Keratinocyte (primary cell): ENCODE measurements around the gene HOXD11. TPM values are rescaled to one million over a fixed set of nuclear protein-coding genes. Genes with fewer than 3 reads are reported as not detected.

Experiments
- DNase-seq: peaks from one replicate; pipeline ENCODE4 v3.0.0-alpha.2; 2011; ENCODE audit warnings: low read depth, missing footprints, low spot score
- FAIRE-seq: peaks from 2 replicates; lab custom pipeline; 2011; peaks lifted over from hg19 to GRCh38; lab: Jason Lieb, UNC
- H2AFZ ChIP-seq: 2 replicates; pipeline ENCODE4 v1.6.0; 2012; ENCODE audit warnings: low read length, control low read depth, inconsistent platforms; ENCODE audit not compliant: control insufficient read depth
- H3K27ac ChIP-seq: 2 replicates; pipeline ENCODE4 v1.5.1; 2011; ENCODE audit warnings: low read length; ENCODE audit not compliant: control insufficient read depth, insufficient read depth
- H3K27me3 ChIP-seq: 3 replicates; pipeline ENCODE4 v1.6.0; 2011; ENCODE audit warnings: low read length; ENCODE audit not compliant: control insufficient read depth, insufficient read depth; ENCODE audit errors: extremely low read depth
- H3K36me3 ChIP-seq, 2 experiments: 2 replicates in 1 of 2; 3 replicates in 1 of 2; pipeline ENCODE4 v1.5.1; 2011; ENCODE audit warnings: low read length in 2 of 2, mild to moderate bottlenecking in 1 of 2; ENCODE audit not compliant: control insufficient read depth in 2 of 2, insufficient read depth in 2 of 2; ENCODE audit errors: extremely low read depth in 1 of 2
- H3K4me1 ChIP-seq: 3 replicates; pipeline ENCODE4 v1.5.1; 2011; ENCODE audit warnings: low read length; ENCODE audit not compliant: control insufficient read depth, insufficient read depth; ENCODE audit errors: extremely low read depth
- H3K4me2 ChIP-seq: 3 replicates; pipeline ENCODE4 v1.6.0; 2011; ENCODE audit warnings: low read depth, low read length; ENCODE audit not compliant: control insufficient read depth, insufficient read depth; ENCODE audit errors: extremely low read depth
- H3K4me3 ChIP-seq, 3 experiments: fragments of 200-600 bp in 1 of 3; sonication (generic) in 1 of 3; 2 replicates in 2 of 3; 3 replicates in 1 of 3; pipeline ENCODE4 v1.5.1; 2011 to 2016; ENCODE audit warnings: low read length in 3 of 3, mild to moderate bottlenecking in 3 of 3, control low read depth in 2 of 3, inconsistent platforms in 1 of 3, low read depth in 1 of 3, mixed read lengths in 1 of 3, mixed run types in 1 of 3, moderate library complexity in 1 of 3; ENCODE audit not compliant: control insufficient read depth in 2 of 3, insufficient read depth in 2 of 3; ENCODE audit errors: extremely low read depth in 1 of 3
- H3K79me2 ChIP-seq: 2 replicates; pipeline ENCODE4 v1.6.0; 2012; ENCODE audit warnings: low read length; ENCODE audit not compliant: control insufficient read depth, insufficient read depth
- H3K9ac ChIP-seq: 3 replicates; pipeline ENCODE4 v1.6.0; 2011; ENCODE audit warnings: low read length; ENCODE audit not compliant: control insufficient read depth, insufficient read depth; ENCODE audit errors: extremely low read depth
- H3K9me1 ChIP-seq: 3 replicates; pipeline ENCODE4 v1.6.0; 2011; ENCODE audit warnings: low read length; ENCODE audit not compliant: control insufficient read depth, insufficient read depth; ENCODE audit errors: extremely low read depth
- H3K9me3 ChIP-seq: 2 replicates; pipeline ENCODE4 v1.5.1; 2012; ENCODE audit warnings: low read depth, low read length; ENCODE audit not compliant: control insufficient read depth
- H4K20me1 ChIP-seq: 3 replicates; pipeline ENCODE4 v1.6.0; 2011; ENCODE audit warnings: low read length; ENCODE audit not compliant: control insufficient read depth, insufficient read depth; ENCODE audit errors: extremely low read depth
- EZH2 ChIP-seq: IDR thresholded peaks from one replicate; pipeline ENCODE4 v1.6.1; 2012; ENCODE audit warnings: inconsistent platforms, mild to moderate bottlenecking, low read length, moderate library complexity
- dilution Hi-C: fragments of 300-500 bp; cut with MboI; formaldehyde crosslinking; loops from one replicate; pipeline ENCODE4 v1.7.0; 2020; ENCODE audit warnings: low sequenced_read_pairs; ENCODE audit not compliant: extremely low pct_ligation_motif_present
- polyA plus RNA-seq, 5 experiments: library from polyadenylated mRNA; depleted of rRNA in 3 of 5; stranded (reverse) in 3 of 5; stranded (forward) in 1 of 5; unstranded in 1 of 5; fragments of >200 nt; gene quantifications; 1 replicate in 1 of 5; 2 replicates in 3 of 5; 3 replicates in 1 of 5; pipeline versions ENCODE4 v1.2.1 to v1.2.3, GENCODE V29; 2011 to 2012; ENCODE audit warnings: missing spikeins in 2 of 5, low read depth in 1 of 5, low replicate concordance in 1 of 5
- TF ChIP-seq, protein P1 (sequence below), 3 experiments: IDR thresholded peaks in 1 of 3; conservative IDR thresholded peaks in 1 of 3; optimal IDR thresholded peaks in 1 of 3; 2 replicates in 2 of 3; 3 replicates in 1 of 3; pipeline versions ENCODE3 to v1.5.1; 2011; ENCODE audit warnings: low read length in 3 of 3, mild to moderate bottlenecking in 3 of 3, moderate library complexity in 2 of 3, control low read depth in 1 of 3, inconsistent platforms in 1 of 3; ENCODE audit not compliant: insufficient read depth in 2 of 3; ENCODE audit errors: extremely low read depth in 1 of 3

Gene HOXD11
- polyA plus RNA-seq, 1 donor (not counting 4 experiments of a cell fraction or from before 2014, with no cell fraction given): not detected

DNA sequence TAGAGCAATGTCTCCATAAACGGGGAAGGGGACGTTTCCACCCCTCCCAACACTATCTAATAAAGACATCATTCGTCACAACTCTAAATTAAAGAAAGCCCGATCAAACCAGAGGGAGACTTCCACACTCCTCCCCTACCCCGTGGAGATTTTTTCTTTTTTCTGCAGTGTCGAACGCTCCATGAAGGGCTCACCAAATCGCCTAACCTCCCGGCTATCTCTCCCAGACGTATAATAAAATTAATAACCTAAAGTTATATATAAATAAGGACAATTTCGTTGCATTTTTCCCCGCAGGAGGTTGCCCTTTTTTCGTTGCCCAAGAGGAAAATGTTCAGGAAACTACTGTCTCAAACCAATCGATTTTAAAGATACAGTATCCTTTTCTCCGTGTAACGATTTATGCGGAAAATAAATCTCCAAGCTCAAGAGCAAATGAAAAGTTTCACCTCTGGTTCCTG lies 25.7 kb upstream of the HOXD11 start:
- DNase-seq (no peak), FAIRE-seq (no peak)
- Histone ChIP-seq H3K4me1 (no peaks in the 10 kb centered on the region), H3K4me2 (no peak overlapping the region), H2AFZ (no peak overlapping the region), H3K36me3 (no peaks in the 10 kb centered on the region), H3K4me3 (no peak overlapping the region), H3K9me1 (no peaks in the 10 kb centered on the region), H3K79me2 (no peaks in the 10 kb centered on the region), H4K20me1 (no peaks in the 10 kb centered on the region), H3K9ac (no peak overlapping the region), H3K27me3 (peaks cover 90% of the 10 kb centered on the region), H3K9me3 (peaks cover 18% of the 10 kb centered on the region), H3K27ac (no peak overlapping the region)
- TF ChIP-seq, protein P1, sequence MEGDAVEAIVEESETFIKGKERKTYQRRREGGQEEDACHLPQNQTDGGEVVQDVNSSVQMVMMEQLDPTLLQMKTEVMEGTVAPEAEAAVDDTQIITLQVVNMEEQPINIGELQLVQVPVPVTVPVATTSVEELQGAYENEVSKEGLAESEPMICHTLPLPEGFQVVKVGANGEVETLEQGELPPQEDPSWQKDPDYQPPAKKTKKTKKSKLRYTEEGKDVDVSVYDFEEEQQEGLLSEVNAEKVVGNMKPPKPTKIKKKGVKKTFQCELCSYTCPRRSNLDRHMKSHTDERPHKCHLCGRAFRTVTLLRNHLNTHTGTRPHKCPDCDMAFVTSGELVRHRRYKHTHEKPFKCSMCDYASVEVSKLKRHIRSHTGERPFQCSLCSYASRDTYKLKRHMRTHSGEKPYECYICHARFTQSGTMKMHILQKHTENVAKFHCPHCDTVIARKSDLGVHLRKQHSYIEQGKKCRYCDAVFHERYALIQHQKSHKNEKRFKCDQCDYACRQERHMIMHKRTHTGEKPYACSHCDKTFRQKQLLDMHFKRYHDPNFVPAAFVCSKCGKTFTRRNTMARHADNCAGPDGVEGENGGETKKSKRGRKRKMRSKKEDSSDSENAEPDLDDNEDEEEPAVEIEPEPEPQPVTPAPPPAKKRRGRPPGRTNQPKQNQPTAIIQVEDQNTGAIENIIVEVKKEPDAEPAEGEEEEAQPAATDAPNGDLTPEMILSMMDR (optimal IDR thresholded peaks at IDR 0.05 in 1 of 3, IDR thresholded peaks at IDR 0.05 in 1 of 3, conservative IDR thresholded peaks at IDR 0.05 in 1 of 3; ENCODE audit: extremely low read depth in 1 of 3, insufficient read depth in 2 of 3, low read length in 3 of 3): no peak
- no peak for TF ChIP-seq EZH2
- dilution Hi-C loops: no loop called here

- Histone ChIP-seq H4K20me1 (no peaks in the 10 kb centered on the region), H2AFZ (no peak overlapping the region), H3K27me3 (peaks cover 90% of the 10 kb centered on the region), H3K27ac (no peak overlapping the region), H3K9me3 (peaks cover 18% of the 10 kb centered on the region), H3K36me3 (no peaks in the 10 kb centered on the region), H3K9ac (no peak overlapping the region), H3K4me1 (no peaks in the 10 kb centered on the region), H3K4me3 (no peak overlapping the region), H3K9me1 (no peaks in the 10 kb centered on the region), H3K79me2 (no peaks in the 10 kb centered on the region), H3K4me2 (no peak overlapping the region)
- FAIRE-seq (no peak), DNase-seq (no peak)
- dilution Hi-C loops: no loop called here
- TF ChIP-seq EZH2: peak; percentile 64
- TF ChIP-seq, protein P1 (optimal IDR thresholded peaks at IDR 0.05 in 1 of 3, IDR thresholded peaks at IDR 0.05 in 1 of 3, conservative IDR thresholded peaks at IDR 0.05 in 1 of 3; ENCODE audit: extremely low read depth in 1 of 3, insufficient read depth in 2 of 3, low read length in 3 of 3): no peak
These were observed 25.1 kb upstream of the HOXD11 start for GRCh38 chr2:176081837-176082524.
